ENCODE data around the gene PTPN14.

DNA sequence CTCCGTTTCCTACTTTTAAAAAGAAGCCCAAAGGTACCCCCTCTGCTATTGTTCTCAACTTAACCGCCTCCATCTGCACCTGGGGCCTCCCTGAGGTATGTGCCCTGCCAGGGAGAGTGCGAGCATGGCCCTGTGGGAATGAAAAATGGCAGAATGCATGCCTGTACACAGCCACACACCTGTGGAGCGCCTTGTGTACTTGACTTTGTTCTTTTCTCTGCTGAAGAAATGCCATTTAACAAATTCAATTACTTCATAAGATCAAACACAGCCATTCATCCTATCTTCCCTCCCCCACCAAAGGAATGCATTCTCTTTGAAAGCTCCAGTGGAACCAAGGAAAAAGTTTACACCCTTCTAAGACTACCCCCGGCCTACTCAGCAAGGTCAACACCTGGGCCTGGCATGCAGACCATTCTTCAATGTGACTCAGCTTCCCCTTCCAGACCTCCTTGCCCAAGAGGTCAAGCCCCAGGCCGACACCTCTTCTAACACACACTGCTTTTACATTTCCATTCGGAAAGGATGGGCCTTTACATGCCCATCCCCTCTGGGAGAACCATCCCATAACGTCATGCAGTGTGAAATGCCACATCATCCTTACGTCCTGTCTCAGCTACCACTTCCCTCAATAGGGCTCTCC, 146.7 kb downstream of the PTPN14 start:
- TF ChIP-seq, protein P1, sequence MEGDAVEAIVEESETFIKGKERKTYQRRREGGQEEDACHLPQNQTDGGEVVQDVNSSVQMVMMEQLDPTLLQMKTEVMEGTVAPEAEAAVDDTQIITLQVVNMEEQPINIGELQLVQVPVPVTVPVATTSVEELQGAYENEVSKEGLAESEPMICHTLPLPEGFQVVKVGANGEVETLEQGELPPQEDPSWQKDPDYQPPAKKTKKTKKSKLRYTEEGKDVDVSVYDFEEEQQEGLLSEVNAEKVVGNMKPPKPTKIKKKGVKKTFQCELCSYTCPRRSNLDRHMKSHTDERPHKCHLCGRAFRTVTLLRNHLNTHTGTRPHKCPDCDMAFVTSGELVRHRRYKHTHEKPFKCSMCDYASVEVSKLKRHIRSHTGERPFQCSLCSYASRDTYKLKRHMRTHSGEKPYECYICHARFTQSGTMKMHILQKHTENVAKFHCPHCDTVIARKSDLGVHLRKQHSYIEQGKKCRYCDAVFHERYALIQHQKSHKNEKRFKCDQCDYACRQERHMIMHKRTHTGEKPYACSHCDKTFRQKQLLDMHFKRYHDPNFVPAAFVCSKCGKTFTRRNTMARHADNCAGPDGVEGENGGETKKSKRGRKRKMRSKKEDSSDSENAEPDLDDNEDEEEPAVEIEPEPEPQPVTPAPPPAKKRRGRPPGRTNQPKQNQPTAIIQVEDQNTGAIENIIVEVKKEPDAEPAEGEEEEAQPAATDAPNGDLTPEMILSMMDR (IDR thresholded peaks at IDR 0.05) = no peak
- no peak for TF ChIP-seq POLR2A (IDR thresholded peaks at IDR 0.05)
